CD4-positive, alpha-beta T cell treated with Interferon alpha-2 for 1 hour (primary cell): ENCODE results near the gene PRUNE2.

Experiments
- DNase-seq, 2 donors: peaks; one replicate each; pipeline ENCODE4 v3.0.0-alpha.2; 2020 to 2022

PRUNE2 gene

GRCh38 chr9:76564297-76564696 lies 341.6 kb downstream of the PRUNE2 start:
- no peak for DNase-seq

DNA sequence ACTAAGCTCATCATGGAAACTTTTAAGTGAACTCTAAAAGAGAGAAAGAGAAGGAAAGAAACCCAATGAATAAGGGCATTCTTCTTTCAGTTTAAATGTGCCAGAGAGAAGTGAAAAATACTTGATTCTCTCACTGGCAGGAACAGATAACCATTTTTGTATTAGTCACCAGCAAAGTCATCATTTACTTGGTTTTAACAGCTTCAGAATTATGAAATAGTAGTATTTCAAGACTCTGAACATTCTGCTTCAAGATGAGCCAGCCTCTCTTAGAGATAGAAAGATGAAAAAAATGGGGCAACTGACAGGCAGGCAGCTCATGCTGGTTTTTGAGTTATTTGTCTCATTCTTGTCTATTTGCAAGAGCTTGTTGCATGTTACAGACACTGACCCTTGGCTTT lies 343.4 kb downstream of the PRUNE2 start:
- no peak for DNase-seq

DNA sequence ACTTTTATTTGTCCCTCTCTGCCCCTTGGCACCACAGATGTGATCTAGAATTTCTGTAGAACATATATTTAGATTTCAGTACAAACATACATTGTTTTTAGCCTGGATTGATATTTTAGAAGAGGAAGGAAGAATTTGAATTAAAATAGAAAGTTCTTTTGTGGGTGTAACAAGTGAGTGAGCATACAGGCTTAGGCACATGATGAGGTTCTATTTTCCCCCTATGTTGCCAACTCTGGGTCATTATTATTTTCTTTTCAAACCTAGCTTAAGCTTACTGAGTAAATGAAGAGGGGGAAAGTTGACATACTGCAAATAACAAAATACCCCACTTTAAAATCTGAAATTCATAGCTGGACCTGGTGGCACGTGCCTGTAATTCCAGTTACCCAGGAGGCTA lies 344.0 kb downstream of the PRUNE2 start:
- no peak for DNase-seq
